A549 treated with AZD2906 at 1 μM for 4 hours (cell line): ENCODE results near the gene AGO3. TPM values are rescaled to one million over a fixed set of nuclear protein-coding genes. Genes with fewer than 3 reads are reported as not detected.

Source experiments
- total RNA-seq: library from RNA; stranded (reverse); fragments of 200-300 nt; extraction: Qiagen RNA extraction; gene quantifications from 5 replicates; pipeline ENCODE4 v1.2.3, GENCODE V29; 2022

The AGO3 gene
- 5.8 to 7.7 TPM (median 6.5 TPM) in 5 replicates for total RNA-seq

DNA sequence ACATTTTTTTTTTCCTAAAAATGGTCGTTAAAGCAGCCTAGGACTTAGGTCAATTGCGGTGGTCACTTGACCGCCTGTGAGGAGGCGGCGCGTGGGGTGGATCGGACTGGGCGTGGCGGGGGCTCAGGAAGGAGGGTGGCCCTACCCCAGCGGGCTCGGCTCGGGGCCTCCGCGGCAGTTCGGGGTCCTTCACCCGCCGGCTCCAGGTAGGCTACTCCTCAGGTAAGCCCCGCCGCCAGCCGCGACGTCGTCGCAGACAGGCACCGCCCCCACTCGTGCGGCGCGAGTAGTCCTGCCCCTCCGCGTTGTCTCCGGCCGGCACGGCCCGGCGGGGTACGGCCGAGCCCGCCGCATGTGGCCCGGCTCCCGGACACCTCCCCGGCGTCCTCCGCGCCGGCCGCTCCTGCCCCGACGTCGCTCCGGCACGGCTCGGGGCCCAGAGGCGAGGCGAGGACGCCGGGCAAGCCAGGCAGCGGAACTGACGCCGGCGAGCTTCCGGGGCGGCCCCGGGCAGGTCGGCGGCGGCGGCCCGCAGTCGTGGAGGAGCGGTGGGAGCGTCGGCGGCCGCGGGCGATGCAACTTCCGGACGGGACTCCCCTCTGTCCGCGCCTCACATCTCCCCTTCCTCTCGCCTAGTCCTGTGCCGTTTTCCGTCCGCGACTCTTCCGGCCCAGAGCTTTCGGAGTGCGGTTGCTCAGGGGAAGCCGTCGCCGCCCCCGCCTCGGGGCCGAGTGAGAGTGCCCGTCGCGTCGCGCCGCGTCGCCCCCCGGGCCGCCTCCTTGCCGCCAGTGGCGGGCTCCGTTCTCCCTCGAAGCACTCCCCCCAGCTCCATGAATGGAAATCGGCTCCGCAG, at the start of gene AGO3:
AGO3 (plus strand) TSS at position 513 of the 853 bp plus-strand sequence; CDS start at position 835, 322 bp downstream.

DNA sequence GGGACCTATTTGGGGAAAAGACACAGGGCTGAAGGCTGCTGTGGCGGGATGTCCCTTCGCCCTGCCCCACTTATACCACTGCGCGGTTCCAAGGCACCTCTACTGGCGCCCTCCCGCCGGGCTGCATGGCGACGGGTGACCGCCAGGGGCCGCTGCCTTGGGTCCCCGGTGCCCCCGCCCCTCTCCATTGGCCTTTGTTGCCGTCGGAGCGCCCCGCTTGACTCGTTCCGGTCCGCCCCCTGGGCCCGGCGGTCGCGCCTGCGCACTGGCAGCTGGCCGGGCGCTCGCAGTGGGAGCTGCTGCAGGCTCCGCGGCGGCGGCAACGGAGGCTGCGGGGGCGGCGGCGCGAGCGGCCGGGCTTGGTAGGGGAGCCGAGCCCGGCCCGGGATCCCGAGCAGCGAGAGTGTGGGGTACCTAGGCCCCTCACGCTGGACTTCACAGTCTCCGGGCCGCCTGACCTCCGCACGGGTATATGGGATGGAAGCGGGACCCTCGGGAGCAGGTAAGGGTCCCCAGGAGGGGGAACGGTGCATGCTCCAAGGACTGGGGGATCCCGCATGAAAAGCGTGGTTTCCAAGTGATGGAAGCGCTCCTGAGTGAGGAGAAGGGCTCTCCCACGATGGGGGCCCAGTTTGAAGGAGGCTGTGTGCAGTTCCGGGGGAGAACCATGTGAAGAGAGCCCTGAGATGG, 47.8 kb upstream of the AGO3 start, which contains the start of gene AGO1:
AGO1 (plus strand) TSS at position 265 of the 690 bp plus-strand sequence; CDS start at position 478, 213 bp downstream.

DNA sequence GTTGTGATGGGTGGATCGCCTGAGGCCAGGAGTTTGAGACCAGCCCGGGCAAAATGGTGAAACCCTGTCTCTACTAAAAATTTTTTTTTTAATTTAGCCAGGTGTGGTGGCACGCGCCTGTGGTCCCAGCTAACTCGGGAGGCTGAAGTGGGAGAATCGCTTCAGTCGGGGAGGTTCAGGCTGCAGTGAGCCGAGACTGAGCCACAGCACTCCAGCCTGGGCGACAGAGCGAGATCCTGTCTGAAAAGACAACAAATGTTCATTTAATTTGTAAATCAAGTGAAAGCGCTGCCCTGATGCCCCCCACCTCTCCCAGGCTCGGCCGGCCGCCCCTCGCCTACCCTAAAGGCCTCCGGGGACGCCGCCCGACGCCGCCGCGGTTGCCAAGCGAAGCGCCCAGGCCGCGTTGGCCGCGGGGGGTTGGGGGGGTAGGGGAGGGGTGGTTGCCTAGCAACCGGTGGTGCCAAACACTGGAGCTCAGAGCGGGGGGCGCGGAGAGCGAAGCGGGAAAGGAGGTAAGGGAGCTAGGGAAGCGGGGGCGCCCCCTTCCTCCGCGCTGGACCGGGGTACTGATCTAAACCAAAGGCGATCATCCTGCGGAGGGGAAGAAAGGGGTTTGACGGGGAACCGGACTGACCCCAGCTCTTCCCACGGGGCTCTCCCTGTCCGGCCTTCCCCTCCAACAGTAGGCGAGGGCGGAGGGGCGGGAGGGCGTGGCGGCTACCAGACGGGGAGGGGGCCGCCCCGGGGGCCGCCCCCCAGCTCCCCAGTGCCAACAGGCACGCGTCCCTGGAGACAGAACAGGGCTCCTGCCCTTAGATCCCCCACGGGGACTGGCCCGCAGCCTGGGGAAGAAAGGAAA, 153.0 kb downstream of the AGO3 start, which contains the start of gene TEKT2:
TEKT2 (plus strand) TSS at position 460 of the 862 bp plus-strand sequence. CDS start 828 bp downstream, outside the sequence.

DNA sequence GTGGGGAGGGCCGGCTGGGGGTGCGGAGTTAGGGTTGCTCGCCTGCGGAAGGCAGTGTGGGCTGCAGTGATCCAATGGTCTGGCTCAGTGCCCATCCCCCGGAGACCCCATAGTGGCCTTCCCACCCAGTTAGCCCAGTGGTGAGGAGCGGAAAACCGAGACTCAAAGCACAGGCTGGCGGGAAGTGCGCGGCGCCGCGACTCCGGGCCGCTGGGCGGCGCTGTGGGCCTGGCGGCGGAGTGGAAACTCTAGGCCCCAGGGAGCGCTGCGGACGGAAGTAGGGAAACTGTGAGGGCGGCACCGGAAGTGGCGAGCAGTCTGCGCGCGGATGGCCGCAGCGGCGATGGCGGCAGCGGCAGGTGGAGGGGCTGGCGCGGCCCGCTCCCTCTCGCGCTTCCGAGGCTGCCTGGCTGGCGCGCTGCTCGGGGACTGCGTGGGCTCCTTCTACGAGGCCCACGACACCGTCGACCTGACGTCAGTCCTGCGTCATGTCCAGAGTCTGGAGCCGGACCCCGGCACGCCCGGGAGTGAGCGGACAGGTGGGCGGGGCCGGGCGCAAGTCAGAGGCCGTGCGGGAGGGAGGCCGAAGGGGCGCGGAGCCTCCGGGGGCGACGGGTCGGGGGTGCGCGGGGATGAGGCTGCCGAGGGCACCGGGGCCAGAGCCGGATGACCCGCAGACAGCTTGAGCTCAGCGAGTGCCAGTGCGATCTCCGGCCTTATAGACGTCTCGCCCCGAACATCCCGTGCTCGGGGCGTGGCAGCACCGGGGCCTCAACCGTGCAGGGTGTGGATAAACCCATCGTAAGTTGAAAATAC, 157.9 kb downstream of the AGO3 start, which contains the start of gene ADPRS:
ADPRS (plus strand) TSS at position 316 of the 816 bp plus-strand sequence; CDS start at position 329, 13 bp downstream.

Other genes starting within 250 kb of the AGO3 start
- gene C1orf216, start 212.2 kb upstream of the AGO3 start, total RNA-seq: 13.4 to 14.7 TPM (median 14.6 TPM) in 5 replicates
- gene CLSPN, start 161.1 kb upstream of the AGO3 start, total RNA-seq: 7.5 to 14.1 TPM (median 8.6 TPM) in 5 replicates
- 3.3 to 5.4 TPM (median 4.0 TPM) in 5 replicates for gene AGO4, start 123.1 kb upstream of the AGO3 start, total RNA-seq
- gene AGO1, start 47.9 kb upstream of the AGO3 start, total RNA-seq: 3.0 to 4.8 TPM (median 4.0 TPM) in 5 replicates
- gene TEKT2, start 153.0 kb downstream of the AGO3 start, total RNA-seq: 0.09 TPM in 1 of 5 replicates, not detected in the others
- 24.8 to 34.2 TPM (median 30.3 TPM) in 5 replicates for gene ADPRS, start 157.8 kb downstream of the AGO3 start, total RNA-seq
- gene COL8A2, start 194.1 kb downstream of the AGO3 start, total RNA-seq: 0.08 to 0.17 TPM (median 0.11 TPM) in 5 replicates
- gene TRAPPC3, start 218.4 kb downstream of the AGO3 start, total RNA-seq: 80.4 to 90.8 TPM (median 82.6 TPM) in 5 replicates
- 210 to 248 TPM (median 238 TPM) in 5 replicates for gene MAP7D1, start 225.1 kb downstream of the AGO3 start, total RNA-seq